K562 (cell line): Measurements from ENCODE around the gene PDE8A. TPM values are rescaled to one million over a fixed set of nuclear protein-coding genes. Genes with fewer than 3 reads are reported as not detected.

Experiments
- ATAC-seq: fragments of 200-7000 bp; cut with Tn5 transposase; 3 replicates; pipeline ENCODE4 v1.9.1; 2020; ENCODE audit warnings: moderate library complexity
- BruUV-seq: library from RNA; stranded (reverse); fragments of 400-500 nt; replicated peaks from 2 replicates; lab custom pipeline; 2021; lab: Mats Ljungman, UMichigan
- CTCF ChIA-PET: fragments of 300-600 bp; formaldehyde crosslinking; extraction: SDS; loops from one replicate; lab custom pipeline; 2021; ENCODE audit warnings: low intra/inter-chr PET ratio; lab: Yijun Ruan, JAX
- POLR2A ChIA-PET: fragments of 300-600, 350-650 bp; sonication (Branson Sonifier 250); formaldehyde crosslinking; extraction: SDS; loops from one replicate; lab custom pipeline; 2021; ENCODE audit warnings: antibody characterized with exemption, inconsistent platforms; lab: Yijun Ruan, JAX
- DNase-seq, 4 experiments: peaks; one replicate each; pipeline versions ENCODE4 v3.0.0 to v3.0.0-alpha.2; 2011 to 2018; ENCODE audit warnings: low spot score in 3 of 4, mixed read lengths in 3 of 4; ENCODE audit errors: extremely low read depth in 1 of 4
- FAIRE-seq: peaks from 2 replicates; lab custom pipeline; 2011; peaks lifted over from hg19 to GRCh38; lab: Jason Lieb, UNC
- H2AFZ ChIP-seq: 2 replicates; pipeline ENCODE4 v1.6.0; 2011; ENCODE audit warnings: low read depth, low read length, control low read depth, inconsistent platforms
- H3K27ac ChIP-seq: fragments of 200-600 bp; 3 replicates; pipeline ENCODE4 v1.8.0; 2011; ENCODE audit warnings: low read depth, mild to moderate bottlenecking, control low read depth, inconsistent platforms, low read length, moderate library complexity, mixed read lengths; ENCODE audit errors: extremely low read depth
- H3K27me3 ChIP-seq, 2 experiments: fragments of 300-600 bp in 1 of 2; 2 replicates in 1 of 2; 3 replicates in 1 of 2; pipeline versions ENCODE4 v1.6.0 to v1.8.0; 2011; ENCODE audit warnings: inconsistent platforms in 2 of 2, low read length in 2 of 2, mild to moderate bottlenecking in 1 of 2, mixed read lengths in 1 of 2, moderate library complexity in 1 of 2; ENCODE audit not compliant: control insufficient read depth in 2 of 2, insufficient read depth in 2 of 2
- H3K36me3 ChIP-seq: fragments of 300-600 bp; 3 replicates; pipeline ENCODE4 v1.8.0; 2011; ENCODE audit warnings: mild to moderate bottlenecking, low read length, inconsistent platforms; ENCODE audit not compliant: control insufficient read depth, insufficient read depth
- H3K4me1 ChIP-seq, 2 experiments: fragments of 200-600 bp in 1 of 2; replicated peaks in 1 of 2; 2 replicates in 1 of 2; 3 replicates in 1 of 2; pipeline versions ENCODE4 v1.5.1 to v1.8.0; 2011; ENCODE audit warnings: inconsistent platforms in 2 of 2, low read length in 2 of 2, mild to moderate bottlenecking in 1 of 2, mixed read lengths in 1 of 2, moderate library complexity in 1 of 2; ENCODE audit not compliant: control insufficient read depth in 2 of 2, insufficient read depth in 2 of 2
- H3K4me2 ChIP-seq: 2 replicates; pipeline ENCODE4 v1.6.1; 2011; ENCODE audit warnings: low read length, control low read depth, inconsistent platforms, mixed read lengths; ENCODE audit not compliant: insufficient read depth
- H3K4me3 ChIP-seq: fragments of 200-600 bp; sonication (generic), shearing (Covaris generic); 2 replicates; pipeline ENCODE4 v1.5.1; 2016; ENCODE audit warnings: control low read depth, inconsistent platforms
- H3K79me2 ChIP-seq: fragments of 200-600 bp; 3 replicates; pipeline ENCODE4 v1.8.0; 2011; ENCODE audit warnings: low read length, inconsistent platforms; ENCODE audit not compliant: control insufficient read depth, insufficient read depth
- H3K9ac ChIP-seq, 2 experiments: 2 replicates each; pipeline versions ENCODE4 v1.6.0 to v1.6.1; 2011; ENCODE audit warnings: low read depth in 2 of 2, low read length in 2 of 2, control low read depth in 1 of 2, inconsistent platforms in 1 of 2, mild to moderate bottlenecking in 1 of 2, mixed read lengths in 1 of 2; ENCODE audit not compliant: insufficient read depth in 1 of 2
- H3K9me1 ChIP-seq: one replicate; pipeline ENCODE4 v1.6.0; 2011; ENCODE audit warnings: inconsistent platforms, mild to moderate bottlenecking, low read length, moderate library complexity; ENCODE audit not compliant: control insufficient read depth, insufficient read depth
- H3K9me3 ChIP-seq: replicated peaks from 2 replicates; pipeline ENCODE4 v1.5.1; 2011; ENCODE audit warnings: low read depth, low read length, inconsistent platforms; ENCODE audit not compliant: control insufficient read depth, insufficient read depth
- H4K20me1 ChIP-seq: replicated peaks from 2 replicates; pipeline ENCODE4 v1.6.1; 2011; ENCODE audit warnings: low read length, inconsistent platforms, mixed read lengths; ENCODE audit not compliant: control insufficient read depth, insufficient read depth
- BCL6 ChIP-seq: fragments of 250-450 bp; sonication (Bioruptor Pico); IDR thresholded peaks from 2 replicates; pipeline ENCODE4 v1.4.0; 2020
- BRF2 ChIP-seq: IDR thresholded peaks from 3 replicates; pipeline ENCODE4 v1.6.1; 2011; ENCODE audit warnings: borderline replicate concordance, mild to moderate bottlenecking; ENCODE audit not compliant: insufficient read length, insufficient read depth
- HDAC2 ChIP-seq: fragments of 450-650 bp; IDR thresholded peaks from 2 replicates; pipeline ENCODE4 v1.6.1; 2016; ENCODE audit warnings: mild to moderate bottlenecking
- HMG20B ChIP-seq: fragments of 250-450 bp; sonication (Bioruptor Pico); IDR thresholded peaks from 2 replicates; pipeline ENCODE4 v1.5.0; 2021; ENCODE audit warnings: mild to moderate bottlenecking
- MEIS2 ChIP-seq: fragments of 450-650 bp; IDR thresholded peaks from 2 replicates; pipeline ENCODE4 v1.6.1; 2014; ENCODE audit warnings: mild to moderate bottlenecking; ENCODE audit not compliant: partially characterized antibody
- PRPF4 ChIP-seq: fragments of 200-400 bp; formaldehyde crosslinking; IDR thresholded peaks from one replicate; pipeline ENCODE4 v1.6.1; 2017; ENCODE audit warnings: low read length, low read depth, mild to moderate bottlenecking; ENCODE audit not compliant: insufficient read depth, poor library complexity, severe bottlenecking
- RBM15 ChIP-seq: fragments of 200-400 bp; formaldehyde crosslinking; IDR thresholded peaks from 2 replicates; pipeline ENCODE4 v1.6.1; 2018; ENCODE audit warnings: mild to moderate bottlenecking, low read length, moderate library complexity; ENCODE audit not compliant: insufficient read depth
- SMAD1 ChIP-seq: fragments of 150-350 bp; IDR thresholded peaks from 2 replicates; pipeline ENCODE4 v1.6.1; 2014; ENCODE audit warnings: low read length, low read depth; ENCODE audit not compliant: partially characterized antibody
- SUPT5H ChIP-seq: fragments of 450-650 bp; IDR thresholded peaks from 2 replicates; pipeline ENCODE4 v1.6.1; 2016
- TEAD1 ChIP-seq, 2 experiments: fragments of 450-650 bp in 1 of 2; sonication (generic) in 1 of 2; formaldehyde crosslinking; IDR thresholded peaks; 2 replicates each; pipeline versions ENCODE4 v1.4.0 to v1.8.0; 2020 to 2022; ENCODE audit warnings: mild to moderate bottlenecking in 2 of 2, missing genetic modification reagents in 1 of 2
- ZBTB33 ChIP-seq: sonication (generic); formaldehyde crosslinking; IDR thresholded peaks from 2 replicates; pipeline ENCODE4 v1.8.1; 2023; ENCODE audit warnings: mild to moderate bottlenecking, missing genetic modification reagents
- ZBTB34 ChIP-seq: fragments of 250-450 bp; sonication (Bioruptor Pico); IDR thresholded peaks from 2 replicates; pipeline ENCODE4 v1.8.0; 2021; ENCODE audit warnings: mild to moderate bottlenecking, moderate library complexity
- ZKSCAN8 ChIP-seq: fragments of 200-800 bp; sonication (Bioruptor generic); IDR thresholded peaks from 2 replicates; pipeline ENCODE4 v1.6.1; 2016; ENCODE audit warnings: missing genetic modification characterization, missing compliant biosample characterization
- ZNF175 ChIP-seq: fragments of 200-800 bp; sonication (Bioruptor generic); IDR thresholded peaks from 2 replicates; pipeline ENCODE4 v1.6.1; 2016; ENCODE audit warnings: low read depth, mild to moderate bottlenecking, missing genetic modification characterization, missing compliant biosample characterization
- ZNF518B ChIP-seq: fragments of 250-450 bp; sonication (Bioruptor Pico); IDR thresholded peaks from 2 replicates; pipeline ENCODE4 v1.5.0; 2021; ENCODE audit warnings: mild to moderate bottlenecking, moderate library complexity
- WGBS: fragments of 100-300 bp; shearing (Covaris generic); methylation state at CpG from one replicate; pipeline ENCODE4 v1.1.6; 2016; ENCODE audit warnings: low coverage, mixed read lengths; ENCODE audit not compliant: insufficient coverage; ENCODE audit errors: missing lambda C conversion rate; 5-methylcytosine and 5-hydroxymethylcytosine counted together
- in situ Hi-C: fragments of 300-500 bp; cut with MboI; formaldehyde crosslinking; loops from 4 replicates; pipeline ENCODE4 v1.15.0; 2018; ENCODE audit warnings: inconsistent platforms, mixed read lengths
- intact Hi-C: fragments of 100-400 bp; cut with micrococcal nuclease; formaldehyde crosslinking; loops from 2 replicates; pipeline ENCODE4 v1.14.2; 2022
- polyA plus RNA-seq, 8 experiments: library from polyadenylated mRNA; depleted of rRNA in 4 of 8; stranded (reverse) in 5 of 8; unstranded in 3 of 8; fragments of >200 nt; fragmentation: Nextera tagmentation in 2 of 8; fragmentation: Illumina TruSeq in 1 of 8; extraction: Ambion mirVana in 2 of 8; extraction: Trizol in 1 of 8; gene quantifications; 2 replicates each; pipeline versions ENCODE4 v1.2.1 to v1.2.3, GENCODE V29; 2011 to 2014; ENCODE audit warnings: inconsistent platforms in 1 of 8, missing spikeins in 1 of 8
- total RNA-seq, 7 experiments: library from RNA; depleted of rRNA in 6 of 7; stranded (reverse); fragments of >200 nt in 6 of 7; fragmentation: Illumina TruSeq in 2 of 7; extraction: Trizol in 2 of 7; gene quantifications; 2 replicates each; pipeline versions ENCODE4 v1.2.1 to v1.2.3, GENCODE V29; 2011 to 2021; ENCODE audit warnings: low replicate concordance in 1 of 7

The PDE8A gene
- total and polyA plus RNA-seq, 9 of the 15 experiments (the other 6 are each of a cell fraction or from before 2014, with no cell fraction given): 5.9 to 40.3 (median 19.8) TPM

- DNase-seq (no peak), ATAC-seq (no peak), FAIRE-seq (no peak)
- Histone ChIP-seq H3K27ac (no peak overlapping the region), H3K4me3 (no peak overlapping the region), H3K36me3 (no peaks in the 10 kb centered on the region), H4K20me1 (peaks cover under 1% of the 10 kb centered on the region; the same call in 1 of the 2 replicates), H3K9me1 (no peaks in the 10 kb centered on the region), H3K9ac (no peak overlapping the region), H3K4me1 (peaks cover 0 to 16% of the 10 kb centered on the region in 2 experiments; a peak in 2 of 5 replicates), H2AFZ (no peak overlapping the region), H3K79me2 (peaks cover 56% of the 10 kb centered on the region), H3K9me3 (no peaks in the 10 kb centered on the region), H3K4me2 (no peak overlapping the region), H3K27me3 (no peaks in the 10 kb centered on the region)
- no TSS peak for BruUV-seq
- 49% methylated on average over 5 of the region's 5 CpGs for WGBS
- in situ Hi-C loops: loop anchor here (5.0 kb wide), 1 partner anchor 89 kb away; no protein-coding TSS in a partner anchor
- CTCF ChIA-PET: no interaction called here
- intact Hi-C loops: loop anchor here (10.0 kb wide), 1 partner anchor 156 kb away; the partner anchor contains the start of gene SLC28A1
- POLR2A ChIA-PET: no interaction called here
- TF ChIP-seq TEAD1 (CRISPR knock-in tag; IDR thresholded peaks at IDR 0.05): no peak
- no peak for TF ChIP-seq ZBTB34 (CRISPR knock-in tag)
- no peak for TF ChIP-seq ZBTB33 (CRISPR knock-in tag)
- TF ChIP-seq BCL6 (CRISPR knock-in tag): no peak
- no peak for TF ChIP-seq ZNF518B
- no peak for TF ChIP-seq RBM15
- no peak for TF ChIP-seq SUPT5H
- TF ChIP-seq ZKSCAN8: no peak
- TF ChIP-seq MEIS2: no peak
- no peak for TF ChIP-seq ZNF175
- no peak for TF ChIP-seq BRF2
- TF ChIP-seq HDAC2: no peak
- TF ChIP-seq SMAD1: no peak
- no peak for TF ChIP-seq PRPF4
- TF ChIP-seq HMG20B (CRISPR knock-in tag): no peak
Measured at GRCh38 chr15:85041230-85041629, 59.6 kb downstream of the PDE8A start.
